ENCODE measurements around the gene STARD6. TPM values are rescaled to one million over a fixed set of nuclear protein-coding genes. Genes with fewer than 3 reads are reported as not detected.

Gene STARD6
- total RNA-seq, 1 experiment from 2014 or later: not detected

GRCh38 chr18:54396760-54397159 is 39.1 kb upstream of the STARD6 start:
- Histone ChIP-seq H3K4me1 (ENCODE audit: insufficient read depth, low read length) (no peaks in the 10 kb centered on the region), H3K18ac (ENCODE audit: insufficient read length, low read depth, low read length) (no peak overlapping the region), H3K23me2 (ENCODE audit: insufficient read length, low read depth, low read length, poor library complexity, severe bottlenecking) (no peaks in the 10 kb centered on the region), H4K91ac (ENCODE audit: insufficient read length, low read depth, low read length) (no peak overlapping the region), H3K79me2 (ENCODE audit: insufficient read depth, low read length) (no peaks in the 10 kb centered on the region), H3K4me2 (ENCODE audit: insufficient read depth, insufficient read length, low read length) (no peak overlapping the region), H2AK5ac (ENCODE audit: insufficient read length, low read length) (no peak overlapping the region), H2AFZ (ENCODE audit: low read length) (no peak overlapping the region), H4K8ac (replicated peaks; ENCODE audit: insufficient read length, low read depth, low read length) (no peak overlapping the region), H2BK15ac (ENCODE audit: low read depth, low read length) (no peak overlapping the region), H4K5ac (ENCODE audit: insufficient read length, low read depth, low read length) (no peak overlapping the region), H2BK20ac (ENCODE audit: low read depth, low read length, poor library complexity, severe bottlenecking) (no peak overlapping the region), H3K23ac (ENCODE audit: insufficient read length, low read depth, low read length) (no peak overlapping the region), H3K4ac (ENCODE audit: low read depth, low read length) (no peak overlapping the region), H3K27me3 (ENCODE audit: insufficient read depth, low read length) (no peaks in the 10 kb centered on the region), H4K20me1 (ENCODE audit: control insufficient read depth, insufficient read depth, insufficient read length) (no peaks in the 10 kb centered on the region), H3K27ac (ENCODE audit: insufficient read length, low read depth, low read length) (no peak overlapping the region), H2BK5ac (ENCODE audit: insufficient read length, low read length) (no peak overlapping the region), H2BK120ac (ENCODE audit: low read depth, low read length, poor library complexity, severe bottlenecking) (no peak overlapping the region), H2BK12ac (ENCODE audit: insufficient read length, low read depth, low read length) (no peak overlapping the region), H3K9me3 (ENCODE audit: control insufficient read depth, low read depth, low read length) (no peaks in the 10 kb centered on the region), H3K79me1 (ENCODE audit: insufficient read depth, low read depth, low read length, poor library complexity, severe bottlenecking) (no peaks in the 10 kb centered on the region), H3T11ph (ENCODE audit: low read length) (no peak overlapping the region), H3K9ac (ENCODE audit: extremely low read depth, insufficient read length, low read length) (no peak overlapping the region), H3K56ac (ENCODE audit: insufficient read length, low read depth, low read length) (no peak overlapping the region), H3K14ac (ENCODE audit: insufficient read depth, low read length) (no peak overlapping the region)
- DNase-seq: no peak
- WGBS (ENCODE audit: extremely low coverage, insufficient read length, low lambda C conversion rate): no CpG with 5 or more reads among the region's 1 CpG
- H3K27me3 Mint-ChIP-seq (ENCODE audit: low read depth): no peaks in the 10 kb centered on the region
- no peaks in the 10 kb centered on the region for H3K36me3 Mint-ChIP-seq (ENCODE audit: insufficient read depth in 1 of 3, low read depth in 3 of 3)
- no peak overlapping the region for H3K4me3 Mint-ChIP-seq
- TF ChIP-seq CTCF (conservative IDR thresholded peaks at IDR 0.05): no peak
- H3K27ac Mint-ChIP-seq: no peak overlapping the region
- H3K4me1 Mint-ChIP-seq: peaks cover 2 to 5% of the 10 kb centered on the region in 2 experiments; a peak in 2 of 4 replicates
- no peaks in the 10 kb centered on the region for H3K9me3 Mint-ChIP-seq

Data from H9 (cell line).